ENCODE data around the gene CASK.

The CASK gene

GRCh38 chrX:41602816-41603345 lies 320.5 kb downstream of the CASK start:
- FAIRE-seq, result peak; percentile 42

GRCh38 chrX:41600291-41600690 lies 323.1 kb downstream of the CASK start:
- FAIRE-seq (peak; percentile 9), DNase-seq (ENCODE audit: extremely low spot score, insufficient read length, low read depth) (no peak)

More at GRCh38 chrX:41602816-41603345, 320.5 kb downstream of the CASK start:
- DNase-seq (ENCODE audit: extremely low spot score, insufficient read length, low read depth), result no peak

GRCh38 chrX:41599507-41599906 lies 323.8 kb downstream of the CASK start:
- no peak for DNase-seq (ENCODE audit: extremely low spot score, insufficient read length, low read depth)
- no peak for FAIRE-seq

GRCh38 chrX:41596596-41596995 lies 326.8 kb downstream of the CASK start:
- peak; percentile 93 for FAIRE-seq
- no peak for DNase-seq (ENCODE audit: extremely low spot score, insufficient read length, low read depth)

GRCh38 chrX:41594634-41595033 lies 328.7 kb downstream of the CASK start:
- no peak for DNase-seq (ENCODE audit: extremely low spot score, insufficient read length, low read depth)
- no peak for FAIRE-seq

- DNase-seq (ENCODE audit: extremely low spot score, insufficient read length, low read depth), result no peak
- FAIRE-seq, result no peak
Measured at GRCh38 chrX:41591906-41592305, 331.4 kb downstream of the CASK start.

GRCh38 chrX:41590641-41591040 lies 332.7 kb downstream of the CASK start:
- DNase-seq (ENCODE audit: extremely low spot score, insufficient read length, low read depth), result no peak
- FAIRE-seq, result no peak

- DNase-seq (ENCODE audit: extremely low spot score, insufficient read length, low read depth) (no peak), FAIRE-seq (no peak)
Measured at GRCh38 chrX:41589634-41590270, 333.6 kb downstream of the CASK start.

GRCh38 chrX:41588271-41588670 lies 335.1 kb downstream of the CASK start:
- FAIRE-seq, result no peak
- DNase-seq (ENCODE audit: extremely low spot score, insufficient read length, low read depth), result no peak

- FAIRE-seq (no peak), DNase-seq (ENCODE audit: extremely low spot score, insufficient read length, low read depth) (no peak)
Measured at GRCh38 chrX:41580423-41581064, 342.8 kb downstream of the CASK start.

GRCh38 chrX:41563876-41564275 lies 359.5 kb downstream of the CASK start:
- FAIRE-seq (peak; percentile 36), DNase-seq (ENCODE audit: extremely low spot score, insufficient read length, low read depth) (no peak)

GRCh38 chrX:41561045-41561444 lies 362.3 kb downstream of the CASK start:
- FAIRE-seq (peak; percentile 89), DNase-seq (ENCODE audit: extremely low spot score, insufficient read length, low read depth) (peak; percentile 18)

GRCh38 chrX:41559235-41560052 lies 363.9 kb downstream of the CASK start:
- FAIRE-seq (peak; percentile 31), DNase-seq (ENCODE audit: extremely low spot score, insufficient read length, low read depth) (no peak)

- FAIRE-seq (no peak), DNase-seq (ENCODE audit: extremely low spot score, insufficient read length, low read depth) (no peak)
Measured at GRCh38 chrX:41558531-41558930, 364.8 kb downstream of the CASK start.

GRCh38 chrX:41556958-41557357 lies 366.4 kb downstream of the CASK start:
- DNase-seq (ENCODE audit: extremely low spot score, insufficient read length, low read depth) (no peak), FAIRE-seq (peak; percentile 70)

GRCh38 chrX:41553688-41554087 lies 369.7 kb downstream of the CASK start:
- no peak for FAIRE-seq
- DNase-seq (ENCODE audit: extremely low spot score, insufficient read length, low read depth), result no peak

- no peak for DNase-seq (ENCODE audit: extremely low spot score, insufficient read length, low read depth)
Measured at GRCh38 chrX:41548411-41548810, 374.9 kb downstream of the CASK start.

GRCh38 chrX:41543668-41544067 lies 379.7 kb downstream of the CASK start:
- DNase-seq (ENCODE audit: extremely low spot score, insufficient read length, low read depth) (no peak), FAIRE-seq (no peak)

More at GRCh38 chrX:41548411-41548810, 374.9 kb downstream of the CASK start:
- FAIRE-seq, result no peak

GRCh38 chrX:41543025-41543424 lies 380.3 kb downstream of the CASK start:
- no peak for DNase-seq (ENCODE audit: extremely low spot score, insufficient read length, low read depth)
- no peak for FAIRE-seq

GRCh38 chrX:41542536-41542935 lies 380.8 kb downstream of the CASK start:
- FAIRE-seq, result no peak
- DNase-seq (ENCODE audit: extremely low spot score, insufficient read length, low read depth), result no peak

- FAIRE-seq, result no peak
- no peak for DNase-seq (ENCODE audit: extremely low spot score, insufficient read length, low read depth)
Measured at GRCh38 chrX:41542135-41542534, 381.2 kb downstream of the CASK start.

All from GM18507 (cell line).